Omental fat pad (tissue), 4 donors: ENCODE data around the gene MTX3. TPM values are rescaled to one million over a fixed set of nuclear protein-coding genes. Genes with fewer than 3 reads are reported as not detected.

ENCODE experiments used
- ATAC-seq: fragments of 150-250 bp; one replicate; pipeline ENCODE4 v1.9.1; 2016; ENCODE audit warnings: mild to moderate bottlenecking, moderate library complexity; ENCODE audit not compliant: low FRiP score
- DNase-seq: peaks from one replicate; pipeline ENCODE4 v3.0.0-alpha.2; 2019; ENCODE audit warnings: low spot score
- CTCF ChIP-seq, 3 donors: fragments of 450-650 bp; IDR thresholded peaks; one replicate each; pipeline ENCODE4 v1.5.1; 2016 to 2017; ENCODE audit warnings: antibody characterized with exemption in 3 of 3, mild to moderate bottlenecking in 3 of 3, moderate library complexity in 2 of 3
- total RNA-seq, 4 donors: library from RNA; depleted of rRNA; stranded (reverse); fragments of >200 nt; gene quantifications; one replicate each; pipeline ENCODE4 v1.1.0, GENCODE V29; 2016

MTX3 gene
- total RNA-seq, 4 donors from 2014 or later = 7.7 to 16.6 (median 9.0) TPM

- no peak for ATAC-seq
- TF ChIP-seq CTCF (IDR thresholded peaks at IDR 0.05) = no peak
- no peak for DNase-seq
Observed at GRCh38 chr5:79971156-79971555, 19.9 kb downstream of the MTX3 start.

DNA sequence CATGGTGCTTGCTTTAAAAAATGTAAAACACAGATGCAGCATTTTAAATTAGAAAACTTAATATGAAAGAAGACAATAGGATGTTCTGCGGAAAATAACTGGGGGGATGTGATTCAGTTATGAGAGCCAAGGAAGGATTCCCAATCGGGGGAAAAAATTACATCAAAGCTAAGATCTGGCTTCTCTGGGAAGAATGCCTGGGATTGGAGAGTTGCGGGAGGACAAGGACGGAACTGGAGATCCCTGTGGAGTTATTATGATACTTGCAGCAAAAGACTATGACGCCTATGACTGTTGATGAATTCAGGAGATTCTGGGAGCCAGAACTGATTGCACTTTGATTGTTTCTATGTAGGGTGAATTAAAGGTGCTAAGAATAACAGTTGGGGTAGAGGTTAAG, 24.6 kb downstream of the MTX3 start:
- DNase-seq (no peak), ATAC-seq (no peak)

GRCh38 chr5:79964136-79964535, 26.9 kb downstream of the MTX3 start:
- no peak for ATAC-seq
- no peak for TF ChIP-seq CTCF (IDR thresholded peaks at IDR 0.05)

More for the DNA sequence above, 24.6 kb downstream of the MTX3 start:
- no peak for TF ChIP-seq CTCF (IDR thresholded peaks at IDR 0.05)

DNA sequence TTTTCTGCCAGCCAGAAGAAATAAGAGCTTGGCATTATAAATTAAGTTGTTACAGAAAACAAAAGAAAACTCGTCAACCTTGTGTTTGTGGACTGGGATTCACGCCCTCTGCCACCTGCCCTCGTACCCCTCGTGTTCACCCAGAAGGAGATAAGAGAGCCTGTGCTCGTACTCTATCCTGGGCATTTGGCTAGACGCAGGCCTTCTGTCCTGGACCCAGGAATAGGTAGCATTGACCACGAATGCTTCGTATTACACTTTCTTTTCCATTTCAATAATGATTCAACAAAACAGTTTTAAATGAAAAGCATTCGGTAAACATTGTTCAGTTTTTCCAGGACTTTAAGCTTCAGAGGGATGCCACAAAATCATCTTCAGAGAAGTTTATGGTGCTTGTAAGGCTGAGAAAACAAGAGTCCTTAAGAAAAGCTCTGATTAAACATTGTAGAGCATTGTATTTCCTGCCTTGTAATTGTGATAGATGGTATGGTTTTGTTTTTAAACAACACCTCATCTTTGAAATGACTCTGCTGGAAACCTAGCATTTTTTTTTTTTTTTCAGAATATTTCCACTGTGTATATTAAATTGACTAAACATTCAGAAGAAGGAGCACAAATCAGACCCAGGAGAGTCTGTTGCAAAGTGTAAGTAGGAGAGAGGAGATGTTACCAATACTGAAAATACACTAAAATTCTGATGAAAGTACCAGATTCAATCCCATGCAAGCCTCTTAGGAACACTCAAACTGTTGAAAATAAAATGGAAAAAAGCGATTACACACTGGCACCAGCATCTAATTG, 27.6 kb downstream of the MTX3 start:
- ATAC-seq (no peak), DNase-seq (no peak)
- no peak for TF ChIP-seq CTCF (IDR thresholded peaks at IDR 0.05)

More at GRCh38 chr5:79964136-79964535, 26.9 kb downstream of the MTX3 start:
- no peak for DNase-seq

- DNase-seq = no peak
- ATAC-seq = no peak
- no peak for TF ChIP-seq CTCF (IDR thresholded peaks at IDR 0.05)
Observed at GRCh38 chr5:79962575-79963222, 28.4 kb downstream of the MTX3 start.

DNA sequence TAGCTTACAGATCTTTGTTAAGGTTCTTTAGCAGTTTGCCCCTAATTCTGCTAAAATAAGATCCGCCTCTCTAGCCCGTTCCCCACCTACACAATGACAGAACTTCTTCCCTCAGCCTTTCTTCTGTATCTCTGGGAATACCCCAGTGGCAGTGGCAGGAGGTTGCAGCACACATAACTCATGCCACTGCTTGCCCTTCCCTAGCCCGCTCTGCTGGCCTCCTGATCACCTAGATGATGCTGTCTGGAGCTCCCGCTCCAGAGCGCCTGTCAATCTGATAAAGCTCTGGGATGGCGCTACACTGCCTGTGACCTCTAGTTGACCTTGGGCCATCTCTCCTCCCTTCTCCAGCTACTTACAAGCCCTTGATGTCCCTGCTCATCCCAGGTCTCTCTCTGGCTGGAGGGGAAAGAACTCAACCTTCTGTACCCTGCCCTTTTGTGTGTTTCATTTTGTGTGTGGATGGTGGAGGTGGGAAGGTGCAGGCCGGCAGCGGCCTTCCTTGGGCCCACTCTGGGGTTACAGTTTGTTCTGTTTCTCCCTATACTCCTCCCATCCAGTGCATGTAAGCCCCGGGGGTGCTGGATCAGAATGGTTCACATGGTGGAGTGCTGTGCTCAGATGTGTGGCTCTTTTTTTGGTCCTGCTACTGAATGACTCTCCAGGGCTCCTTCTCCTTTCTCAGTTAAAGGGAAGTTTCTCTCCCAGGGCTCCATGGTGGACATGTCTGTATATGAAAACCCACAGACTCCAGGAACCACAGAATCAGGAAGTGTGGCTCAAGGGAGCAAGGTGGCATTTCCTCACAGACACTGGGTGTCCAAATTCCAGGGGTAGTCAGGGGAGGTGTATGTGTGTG, 29.1 kb downstream of the MTX3 start:
- TF ChIP-seq CTCF (IDR thresholded peaks at IDR 0.05) = no peak
- DNase-seq (no peak), ATAC-seq (no peak)
